ENCODE measurements around the gene ZBTB40.

The ZBTB40 gene

GRCh38 chr1:22457345-22457744, 5.7 kb downstream of the ZBTB40 start:
- H3K27me3 ChIP-seq (ENCODE audit: insufficient read depth, low read length, poor library complexity) = no peaks in the 10 kb centered on the region
- H3K27ac ChIP-seq (ENCODE audit: low read length) = no peak overlapping the region
- H3K9ac ChIP-seq (ENCODE audit: low read depth, low read length) = no peak overlapping the region
- no peak overlapping the region for H3K4me2 ChIP-seq (ENCODE audit: insufficient read depth, low read length)
- peaks cover 11% of the 10 kb centered on the region; the same call in 1 of the 2 replicates for H4K20me1 ChIP-seq (ENCODE audit: insufficient read depth, low read length)
- no peak for ATAC-seq (ENCODE audit: insufficient read depth, low read depth)
- H3K79me2 ChIP-seq (ENCODE audit: insufficient read depth, low read length) = peaks cover 81% of the 10 kb centered on the region
- DNase-seq = no peak
- TF ChIP-seq EZH2 (IDR thresholded peaks at IDR 0.05; ENCODE audit: borderline replicate concordance, low read depth, low read length, severe bottlenecking) (no peak), CTCF (IDR thresholded peaks at IDR 0.05; ENCODE audit: borderline replicate concordance, extremely low read depth, low read length, poor library complexity, severe bottlenecking) (no peak)
- H3K4me3 ChIP-seq (ENCODE audit: low read depth in 1 of 2, low read length in 2 of 2) = no peak overlapping the region
- no peaks in the 10 kb centered on the region for H3K36me3 ChIP-seq (ENCODE audit: insufficient read depth, low read length)
- H3K9me3 ChIP-seq (ENCODE audit: insufficient read depth, low read length, severe bottlenecking) = no peaks in the 10 kb centered on the region
- no peak overlapping the region for H2AFZ ChIP-seq (ENCODE audit: low read depth, low read length)
- peaks cover 17% of the 10 kb centered on the region for H3K4me1 ChIP-seq (ENCODE audit: insufficient read depth, low read length)

- Histone ChIP-seq H3K27ac (ENCODE audit: low read length) (no peak overlapping the region), H3K4me3 (ENCODE audit: low read depth in 1 of 2, low read length in 2 of 2) (no peak overlapping the region), H3K27me3 (ENCODE audit: insufficient read depth, low read length, poor library complexity) (no peaks in the 10 kb centered on the region), H4K20me1 (ENCODE audit: insufficient read depth, low read length) (peaks cover 11% of the 10 kb centered on the region; the same call in 1 of the 2 replicates), H3K9ac (ENCODE audit: low read depth, low read length) (no peak overlapping the region), H3K79me2 (ENCODE audit: insufficient read depth, low read length) (peaks cover 81% of the 10 kb centered on the region), H3K4me2 (ENCODE audit: insufficient read depth, low read length) (no peak overlapping the region), H3K4me1 (ENCODE audit: insufficient read depth, low read length) (peaks cover 12% of the 10 kb centered on the region), H3K36me3 (ENCODE audit: insufficient read depth, low read length) (no peaks in the 10 kb centered on the region), H3K9me3 (ENCODE audit: insufficient read depth, low read length, severe bottlenecking) (no peaks in the 10 kb centered on the region), H2AFZ (ENCODE audit: low read depth, low read length) (no peak overlapping the region)
- ATAC-seq (ENCODE audit: insufficient read depth, low read depth) = no peak
- no peak for TF ChIP-seq EZH2 (IDR thresholded peaks at IDR 0.05; ENCODE audit: borderline replicate concordance, low read depth, low read length, severe bottlenecking)
- no peak for TF ChIP-seq CTCF (IDR thresholded peaks at IDR 0.05; ENCODE audit: borderline replicate concordance, extremely low read depth, low read length, poor library complexity, severe bottlenecking)
- DNase-seq = no peak
Measured at GRCh38 chr1:22457836-22458235, 6.2 kb downstream of the ZBTB40 start.

GRCh38 chr1:22461100-22461499, 9.4 kb downstream of the ZBTB40 start:
- no peak overlapping the region for H3K9ac ChIP-seq (ENCODE audit: low read depth, low read length)
- no peak overlapping the region for H2AFZ ChIP-seq (ENCODE audit: low read depth, low read length)
- H3K9me3 ChIP-seq (ENCODE audit: insufficient read depth, low read length, severe bottlenecking) = peaks cover 15% of the 10 kb centered on the region
- H3K27me3 ChIP-seq (ENCODE audit: insufficient read depth, low read length, poor library complexity) = no peaks in the 10 kb centered on the region
- no peak overlapping the region for H3K4me2 ChIP-seq (ENCODE audit: insufficient read depth, low read length)
- H3K4me1 ChIP-seq (ENCODE audit: insufficient read depth, low read length) = no peaks in the 10 kb centered on the region
- no peak overlapping the region for H3K27ac ChIP-seq (ENCODE audit: low read length)
- no peak for DNase-seq
- H3K36me3 ChIP-seq (ENCODE audit: insufficient read depth, low read length) = no peaks in the 10 kb centered on the region
- peaks cover 22% of the 10 kb centered on the region; the same call in 1 of the 2 replicates for H4K20me1 ChIP-seq (ENCODE audit: insufficient read depth, low read length)
- peaks cover 88% of the 10 kb centered on the region for H3K79me2 ChIP-seq (ENCODE audit: insufficient read depth, low read length)
- no peak for ATAC-seq (ENCODE audit: insufficient read depth, low read depth)
- no peak overlapping the region for H3K4me3 ChIP-seq (ENCODE audit: low read depth in 1 of 2, low read length in 2 of 2)
- TF ChIP-seq EZH2 (IDR thresholded peaks at IDR 0.05; ENCODE audit: borderline replicate concordance, low read depth, low read length, severe bottlenecking) (no peak), CTCF (IDR thresholded peaks at IDR 0.05; ENCODE audit: borderline replicate concordance, extremely low read depth, low read length, poor library complexity, severe bottlenecking) (no peak)

Measured in DND-41 (cell line).